NCI-H2107 treated with DMSO at 0.1 percent for 48 hours (cell line): Measurements from ENCODE around the gene ARFGEF3.
"Not testable (repeated sequence)": the region's sequence is repeated elsewhere in the genome, so short reads cannot be mapped to it uniquely, and the experiment has no call there.

Experiments
- DNase-seq: peaks from one replicate; lab custom pipeline; 2025; ENCODE audit not compliant: unreplicated experiment; lab: John Stamatoyannopoulos, UW

Gene ARFGEF3

GRCh38 chr6:138161338-138162110, at the start of gene ARFGEF3:
ARFGEF3 (plus strand) TSS chr6:138161939; CDS start chr6:138162087, 148 bp downstream.
- DNase-seq = no peak

DNA sequence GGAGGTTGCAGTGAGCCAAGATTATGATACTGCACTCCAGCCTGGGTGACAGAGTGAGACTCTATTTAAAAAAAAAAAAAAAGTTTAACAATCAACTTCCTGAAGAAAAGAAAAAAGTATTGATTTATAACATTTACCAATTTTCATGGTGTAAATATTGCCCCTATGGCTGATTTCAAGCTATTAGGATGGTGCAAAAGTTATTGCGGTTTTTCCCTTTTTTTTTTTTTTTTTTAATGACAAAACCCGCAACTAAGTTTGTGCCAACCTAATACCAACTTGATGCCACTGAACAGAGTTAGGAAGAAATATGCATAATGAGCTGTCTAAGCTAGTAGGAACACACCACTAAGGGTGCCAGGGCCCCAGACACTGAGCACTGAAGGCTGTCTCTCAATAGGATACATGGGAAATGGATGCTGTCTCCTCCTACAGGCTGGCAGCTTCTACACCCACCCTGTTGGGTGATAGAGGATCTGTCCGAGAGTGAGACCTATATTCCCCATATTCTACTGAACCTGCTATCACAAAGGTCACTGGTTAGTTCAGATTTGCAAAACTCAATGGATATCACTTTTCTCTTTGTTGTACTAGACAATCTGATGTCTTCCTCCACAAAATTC, 48.0 kb upstream of the ARFGEF3 start:
- no peak for DNase-seq

GRCh38 chr6:138115201-138115600, 46.5 kb upstream of the ARFGEF3 start:
- peak; percentile 78 for DNase-seq

DNA sequence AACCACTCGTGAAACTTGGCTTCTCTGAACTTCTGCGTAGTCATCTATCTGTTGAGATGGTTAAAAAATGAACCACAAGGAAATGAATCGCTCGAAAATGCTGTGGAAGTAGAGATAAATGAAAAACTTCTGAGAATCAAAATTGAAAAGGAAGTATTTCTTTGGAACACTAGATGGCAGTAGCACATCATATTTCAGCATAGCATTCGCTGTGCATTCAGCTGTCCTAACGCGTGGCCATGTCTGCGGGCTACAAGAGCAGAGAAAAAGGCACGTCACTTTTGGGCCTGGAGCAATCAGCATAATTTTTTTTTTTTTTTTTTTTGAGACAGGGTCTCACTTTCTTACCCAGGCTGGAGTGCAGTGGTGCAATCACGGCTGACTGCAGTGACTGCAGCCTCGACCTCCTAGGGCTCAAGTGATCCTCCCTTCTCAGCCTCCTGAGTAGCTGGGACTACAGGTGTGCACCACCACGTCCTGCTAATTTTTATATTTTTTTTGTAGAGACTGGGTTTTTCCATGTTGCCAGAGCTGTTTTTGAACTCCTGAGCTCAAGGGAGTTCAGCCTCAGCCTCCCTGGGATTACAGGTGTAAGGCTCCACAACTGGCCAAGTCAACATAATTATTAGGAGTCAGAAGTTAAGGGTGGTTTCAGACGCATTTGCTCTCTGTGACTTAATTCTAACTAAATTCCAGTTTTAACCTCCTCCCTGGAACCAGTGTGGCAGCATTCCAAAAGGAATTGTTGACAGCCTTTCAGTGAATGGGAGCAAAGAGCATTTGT, 45.7 kb upstream of the ARFGEF3 start:
- peak; percentile 43 for DNase-seq

DNA sequence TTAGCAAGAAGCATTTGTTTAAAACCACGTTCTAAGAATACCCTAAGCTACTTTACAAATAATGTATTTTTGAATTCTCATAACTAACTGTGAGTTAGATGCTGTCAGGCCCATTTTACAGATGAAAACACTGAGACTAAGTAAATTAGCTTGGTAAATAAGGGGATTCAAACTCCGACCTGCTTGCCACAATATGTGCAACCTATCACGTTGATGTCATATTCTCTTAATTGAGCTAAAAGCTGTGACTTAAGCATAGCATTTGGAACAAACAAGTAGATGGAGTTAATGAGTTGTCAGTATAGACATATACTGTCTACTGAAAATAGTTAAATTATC, 45.1 kb upstream of the ARFGEF3 start:
- no peak for DNase-seq

- DNase-seq = no peak
Observed at GRCh38 chr6:138117376-138117914, 44.3 kb upstream of the ARFGEF3 start.

- not testable (repeated sequence) for DNase-seq
Observed at GRCh38 chr6:138119229-138119628, 42.5 kb upstream of the ARFGEF3 start.

- DNase-seq = no peak
Observed at GRCh38 chr6:138119976-138120375, 41.8 kb upstream of the ARFGEF3 start.

GRCh38 chr6:138124096-138124495, 37.6 kb upstream of the ARFGEF3 start:
- DNase-seq = no peak

GRCh38 chr6:138128096-138128495, 33.6 kb upstream of the ARFGEF3 start:
- no peak for DNase-seq

- DNase-seq = no peak
Observed at GRCh38 chr6:138129190-138129589, 32.5 kb upstream of the ARFGEF3 start.

- DNase-seq = no peak
Observed at GRCh38 chr6:138142806-138143205, 18.9 kb upstream of the ARFGEF3 start.

DNA sequence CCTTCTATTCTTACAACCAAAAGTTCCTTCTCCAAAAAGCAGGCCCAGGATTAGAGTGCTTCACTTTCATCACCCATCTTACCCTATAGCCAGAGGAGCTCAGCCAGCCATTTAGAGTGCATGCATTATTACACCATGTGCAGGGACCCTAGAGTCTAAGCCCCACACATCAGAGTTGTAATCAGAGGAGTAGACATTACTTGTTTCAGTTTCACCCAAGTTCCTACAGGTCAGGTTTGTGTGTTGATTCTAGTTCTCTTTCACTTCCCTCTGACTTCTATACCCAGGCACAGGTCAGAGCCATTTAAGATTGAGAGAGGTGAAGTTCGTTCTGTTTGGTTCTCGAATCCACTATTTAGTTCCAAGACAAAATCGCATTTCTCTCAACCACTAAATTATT, 16.3 kb upstream of the ARFGEF3 start:
- DNase-seq = no peak

DNA sequence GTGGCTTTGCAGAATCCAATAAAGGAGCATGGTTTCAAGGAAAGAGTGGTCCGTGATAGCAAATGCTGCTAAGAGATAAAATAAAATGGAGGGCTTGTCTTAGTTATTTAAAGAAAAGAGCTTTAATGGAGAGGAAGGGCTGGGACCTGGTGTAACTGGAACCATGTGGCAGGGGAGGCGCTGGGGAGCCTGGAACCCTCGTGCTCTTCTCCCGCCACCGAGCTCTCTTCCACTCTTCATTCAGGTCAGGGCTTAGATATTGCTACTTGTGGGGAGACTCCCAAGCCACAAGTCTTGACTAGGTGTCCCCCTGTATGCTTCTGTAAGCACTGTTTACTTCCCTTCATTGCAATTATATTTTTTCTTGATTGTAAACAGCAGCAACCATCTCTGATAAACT, 15.2 kb upstream of the ARFGEF3 start:
- DNase-seq = no peak

DNA sequence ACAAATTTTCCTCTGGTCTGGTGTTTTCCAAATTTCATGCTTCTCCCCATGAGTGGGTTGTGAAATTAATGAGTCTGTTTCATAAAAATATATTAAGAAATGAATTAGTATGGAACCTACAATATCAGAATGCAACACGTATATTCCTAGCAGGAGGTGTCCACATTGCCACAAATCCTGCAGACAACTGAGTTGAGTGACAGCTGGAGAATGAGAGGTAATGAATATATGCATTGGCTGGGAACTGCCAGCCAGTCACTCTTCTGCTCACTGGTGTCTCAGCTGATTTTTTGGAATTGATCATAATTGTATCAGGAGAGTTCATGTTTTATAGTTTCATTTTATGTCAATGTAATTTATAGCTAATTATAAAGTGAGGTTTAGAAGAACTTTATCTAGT, 6.3 kb upstream of the ARFGEF3 start:
- no peak for DNase-seq

DNA sequence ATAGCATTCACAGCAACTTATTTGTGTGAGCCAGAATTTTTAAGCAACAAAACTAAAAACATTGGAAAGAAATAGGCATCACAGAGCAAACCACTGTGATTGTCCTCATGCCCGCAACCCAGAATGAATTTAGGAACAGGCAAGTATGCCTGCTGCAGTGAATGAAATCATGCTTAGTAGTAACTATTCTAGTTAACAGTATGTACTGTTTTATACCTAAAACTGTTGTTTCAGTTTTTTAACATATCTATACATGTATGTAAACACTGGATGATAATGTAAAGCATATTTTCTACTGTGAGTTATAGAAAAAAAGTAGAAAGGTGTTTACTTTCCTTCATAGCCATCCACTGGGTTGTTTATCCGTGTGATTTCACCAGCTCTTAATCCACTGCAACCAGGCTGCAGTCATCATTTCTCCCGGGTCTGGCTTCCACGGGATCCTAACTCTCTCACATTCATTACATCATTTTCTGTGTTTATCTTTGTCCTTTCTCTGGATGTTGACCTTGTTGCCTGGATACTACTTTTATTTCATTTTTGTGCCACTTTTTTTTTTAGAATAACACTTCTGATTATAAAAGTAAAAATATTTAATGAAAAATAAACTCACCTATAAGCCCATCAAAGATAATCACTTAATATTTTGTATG, 3.6 kb upstream of the ARFGEF3 start:
- no peak for DNase-seq

DNA sequence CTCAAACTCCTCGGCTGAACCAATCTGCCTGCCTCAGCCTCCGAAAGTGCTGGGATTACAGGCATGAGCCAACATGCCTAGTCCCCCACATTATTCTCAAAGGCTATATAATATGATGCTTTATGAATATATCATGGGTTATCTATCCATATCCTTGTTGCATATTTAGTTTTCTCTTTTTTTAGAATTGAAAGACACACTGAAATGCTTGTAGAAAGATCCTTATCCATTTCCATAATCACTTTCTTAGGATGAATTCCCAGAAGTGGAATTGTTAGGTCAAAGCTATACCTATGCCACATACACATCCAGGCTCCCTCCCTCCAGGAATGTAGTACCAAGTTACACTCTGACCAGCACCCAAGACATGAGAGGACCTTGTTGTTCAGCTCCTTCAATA, 2.5 kb upstream of the ARFGEF3 start:
- no peak for DNase-seq

DNA sequence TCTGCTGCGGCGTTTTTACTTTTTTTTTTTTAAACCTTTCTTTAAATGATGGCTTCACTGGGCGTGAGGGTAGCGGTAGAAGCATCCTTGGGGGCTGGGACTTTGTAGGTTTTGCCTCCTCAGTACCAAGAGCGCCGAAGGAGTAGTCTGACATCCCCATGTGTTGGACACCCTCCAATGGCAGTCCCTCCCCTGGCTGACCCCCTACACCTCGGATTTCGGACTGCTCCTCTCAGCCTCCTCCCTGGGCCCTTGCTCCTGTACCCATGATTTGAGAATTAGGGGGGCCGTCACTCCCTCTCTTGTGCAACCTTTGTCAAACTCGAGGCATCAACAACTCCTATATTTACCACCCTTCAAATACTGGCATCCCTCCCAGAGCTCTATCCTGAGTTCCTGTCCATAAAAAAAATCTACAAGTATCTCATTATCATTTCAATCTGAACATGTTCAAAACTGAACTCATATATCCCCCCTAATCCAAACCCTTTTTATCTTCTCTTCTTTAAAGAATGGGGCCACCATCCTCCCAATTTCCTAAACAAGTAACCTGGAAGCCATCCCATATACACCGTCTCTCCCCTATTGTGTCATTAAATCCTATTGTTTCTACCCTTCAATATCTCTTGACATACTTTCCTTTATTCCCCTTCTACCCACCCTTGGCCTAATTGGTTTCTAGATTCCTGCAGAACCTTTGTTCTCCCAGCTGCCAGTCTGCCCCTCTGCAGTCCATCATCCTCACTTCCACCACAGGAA, 1.2 kb upstream of the ARFGEF3 start:
- no peak for DNase-seq

- DNase-seq = no peak
Observed at GRCh38 chr6:138161088-138161337, 726 bp upstream of the ARFGEF3 start.

GRCh38 chr6:138162111-138162954, 594 bp downstream of the ARFGEF3 start:
- DNase-seq = peak; percentile 36
